Subcutaneous abdominal adipose tissue (tissue), 5 donors: Measurements from ENCODE around the gene AHCYL2.

ENCODE experiments used
- H3K27ac ChIP-seq: one replicate; pipeline ENCODE4 v1.7.0; 2013; ENCODE audit warnings: low read depth, mild to moderate bottlenecking, inconsistent platforms, low read length, moderate library complexity
- H3K27me3 ChIP-seq, 5 donors: one replicate each; pipeline ENCODE4 v1.7.0; 2013; ENCODE audit warnings: low read length in 5 of 5, inconsistent platforms in 1 of 5; ENCODE audit not compliant: control insufficient read depth in 5 of 5, insufficient read depth in 4 of 5
- H3K36me3 ChIP-seq, 5 donors: one replicate each; pipeline ENCODE4 v1.7.0; 2013; ENCODE audit warnings: low read length in 5 of 5; ENCODE audit not compliant: control insufficient read depth in 5 of 5, insufficient read depth in 5 of 5
- H3K4me1 ChIP-seq, 5 donors: one replicate each; pipeline ENCODE4 v1.7.0; 2013; ENCODE audit warnings: low read length in 5 of 5, mild to moderate bottlenecking in 3 of 5, moderate library complexity in 1 of 5; ENCODE audit not compliant: control insufficient read depth in 5 of 5, insufficient read depth in 5 of 5
- H3K4me3 ChIP-seq, 5 donors: one replicate each; pipeline ENCODE4 v1.7.0; 2013; ENCODE audit warnings: low read length in 5 of 5, low read depth in 1 of 5
- H3K9ac ChIP-seq, 5 donors: one replicate each; pipeline ENCODE4 v1.7.0; 2013; ENCODE audit warnings: low read length in 5 of 5, mild to moderate bottlenecking in 4 of 5, moderate library complexity in 3 of 5
- H3K9me3 ChIP-seq, 5 donors: one replicate each; pipeline ENCODE4 v1.7.0; 2013; ENCODE audit warnings: low read length in 5 of 5; ENCODE audit not compliant: control insufficient read depth in 5 of 5
- donor health status: healthy.
- donor health status: healthy.
- donor health status: healthy.
- donor health status: healthy.
- donor health status: healthy.

The AHCYL2 gene

DNA sequence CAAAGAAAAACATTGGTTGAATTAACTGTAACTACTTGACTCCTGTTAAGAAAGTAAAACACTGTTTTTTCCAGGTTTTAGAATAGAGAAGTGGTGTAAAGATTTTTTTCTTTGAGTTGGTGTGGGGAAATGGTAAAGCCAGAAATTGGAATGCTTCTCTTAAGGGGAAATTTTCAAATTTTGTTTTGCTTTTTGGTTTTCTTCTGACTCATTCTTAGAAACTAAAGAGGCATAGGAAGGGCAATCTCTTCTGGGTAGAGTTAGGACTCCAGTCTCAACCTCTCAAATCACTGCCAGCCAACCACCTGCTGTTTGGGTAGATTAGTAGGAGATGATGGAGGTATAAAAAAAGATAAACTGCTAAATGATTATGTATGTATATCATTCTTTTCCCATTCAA, 161.7 kb downstream of the AHCYL2 start:
- Histone ChIP-seq H3K36me3 (peaks cover 7 to 18% (median 10%) of the 10 kb centered on the region in 5 donors), H3K9me3 (no peaks in the 10 kb centered on the region), H3K4me1 (no peaks in the 10 kb centered on the region), H3K9ac (no peak overlapping the region), H3K27me3 (no peaks in the 10 kb centered on the region), H3K4me3 (no peak overlapping the region), H3K27ac (no peak overlapping the region)

DNA sequence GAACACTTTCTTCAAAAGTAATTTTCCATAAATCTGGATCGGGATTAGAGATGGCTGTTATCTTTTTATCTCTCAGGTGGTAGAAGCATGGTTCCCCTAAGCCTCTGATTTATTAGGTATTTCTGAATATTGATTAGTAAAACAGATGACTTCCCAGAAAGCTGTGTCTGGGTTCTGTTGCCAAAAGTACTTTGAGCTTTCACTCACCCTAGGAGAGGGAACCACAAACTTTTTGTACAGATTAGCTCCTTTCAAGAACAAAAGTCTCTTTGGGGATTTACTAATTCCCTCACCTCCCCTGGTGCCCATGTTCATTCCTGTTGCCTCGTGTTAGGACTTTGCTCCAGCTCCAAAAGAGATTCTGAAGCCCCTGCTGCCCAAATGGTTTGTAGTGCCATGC, 162.7 kb downstream of the AHCYL2 start:
- Histone ChIP-seq H3K36me3 (peaks cover 7 to 21% (median 10%) of the 10 kb centered on the region in 5 donors), H3K9me3 (no peaks in the 10 kb centered on the region), H3K27ac (no peak overlapping the region), H3K4me1 (no peaks in the 10 kb centered on the region), H3K9ac (no peak overlapping the region), H3K4me3 (no peak overlapping the region), H3K27me3 (no peaks in the 10 kb centered on the region)

DNA sequence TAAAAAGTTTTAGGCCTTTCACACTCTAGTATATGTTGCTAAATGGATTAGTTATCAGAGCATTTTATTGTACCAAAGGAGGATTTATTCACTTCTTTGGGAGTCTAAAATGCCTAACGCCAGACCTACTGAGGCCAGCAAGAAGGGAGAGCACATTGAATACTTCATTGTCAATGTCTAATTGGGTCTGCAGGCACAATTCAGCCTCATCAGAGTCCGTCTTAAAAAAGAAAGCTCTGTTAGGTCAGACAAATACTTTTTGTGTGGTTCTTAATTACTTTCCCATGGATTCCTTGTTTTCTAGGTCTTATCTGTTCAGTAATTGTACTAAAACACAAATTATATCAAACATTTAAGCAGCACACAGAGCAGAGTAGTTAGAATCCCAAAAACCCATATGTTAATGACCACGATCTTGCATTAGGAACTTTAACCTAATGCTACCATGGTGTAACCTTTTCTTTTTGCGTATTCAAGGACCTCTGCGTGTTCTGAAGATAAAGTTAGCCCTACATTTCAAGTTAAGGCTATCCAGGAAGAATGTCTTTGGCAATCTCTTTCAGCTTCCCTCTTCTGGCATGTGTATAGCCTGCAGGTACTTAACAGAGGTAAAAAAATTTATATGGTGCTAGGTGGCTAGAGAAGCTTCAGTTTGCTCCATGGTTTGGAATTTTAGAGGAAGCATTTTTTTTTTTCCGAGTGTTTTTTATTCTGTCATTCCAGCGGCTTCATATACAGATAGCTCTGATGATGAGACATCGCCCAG, 163.7 kb downstream of the AHCYL2 start:
- Histone ChIP-seq H3K27me3 (no peaks in the 10 kb centered on the region), H3K4me3 (no peak overlapping the region), H3K27ac (no peak overlapping the region), H3K36me3 (peaks cover 7 to 21% (median 10%) of the 10 kb centered on the region in 5 donors), H3K9ac (peak overlapping the region in 1 of 5 donors; percentile 6), H3K9me3 (no peaks in the 10 kb centered on the region), H3K4me1 (no peaks in the 10 kb centered on the region)

DNA sequence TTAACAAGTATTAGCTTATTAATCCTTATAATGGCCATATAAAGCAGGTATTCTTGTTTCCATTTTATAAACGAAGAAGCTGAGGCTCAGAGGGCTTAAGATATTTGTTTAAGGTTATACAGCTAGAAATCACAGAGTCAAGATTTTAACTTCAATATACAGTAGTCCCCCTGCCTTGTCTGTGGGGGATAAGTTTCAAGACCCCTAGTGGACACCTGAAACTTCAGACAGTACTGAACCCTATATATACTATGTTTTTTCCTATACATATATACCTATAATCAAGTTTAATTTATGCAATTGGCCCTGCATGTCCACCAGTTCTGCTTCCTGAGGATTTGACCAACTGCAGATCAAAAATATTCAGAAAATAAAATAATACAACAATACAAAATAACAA, 165.0 kb downstream of the AHCYL2 start:
- Histone ChIP-seq H3K27me3 (no peaks in the 10 kb centered on the region), H3K4me3 (no peak overlapping the region), H3K9me3 (no peaks in the 10 kb centered on the region), H3K36me3 (peaks cover 7 to 21% (median 10%) of the 10 kb centered on the region in 5 donors), H3K27ac (no peak overlapping the region), H3K9ac (no peak overlapping the region), H3K4me1 (no peaks in the 10 kb centered on the region)

- no peak overlapping the region for H3K27ac ChIP-seq
- peaks cover 0 to 3% (median 0%) of the 10 kb centered on the region in 5 donors for H3K4me1 ChIP-seq
- H3K4me3 ChIP-seq: no peak overlapping the region
- no peaks in the 10 kb centered on the region for H3K9me3 ChIP-seq
- no peak overlapping the region for H3K9ac ChIP-seq
- H3K27me3 ChIP-seq: no peaks in the 10 kb centered on the region
- H3K36me3 ChIP-seq: peaks cover 7 to 21% (median 12%) of the 10 kb centered on the region in 5 donors
These were observed 165.5 kb downstream of the AHCYL2 start for GRCh38 chr7:129390314-129390713.

DNA sequence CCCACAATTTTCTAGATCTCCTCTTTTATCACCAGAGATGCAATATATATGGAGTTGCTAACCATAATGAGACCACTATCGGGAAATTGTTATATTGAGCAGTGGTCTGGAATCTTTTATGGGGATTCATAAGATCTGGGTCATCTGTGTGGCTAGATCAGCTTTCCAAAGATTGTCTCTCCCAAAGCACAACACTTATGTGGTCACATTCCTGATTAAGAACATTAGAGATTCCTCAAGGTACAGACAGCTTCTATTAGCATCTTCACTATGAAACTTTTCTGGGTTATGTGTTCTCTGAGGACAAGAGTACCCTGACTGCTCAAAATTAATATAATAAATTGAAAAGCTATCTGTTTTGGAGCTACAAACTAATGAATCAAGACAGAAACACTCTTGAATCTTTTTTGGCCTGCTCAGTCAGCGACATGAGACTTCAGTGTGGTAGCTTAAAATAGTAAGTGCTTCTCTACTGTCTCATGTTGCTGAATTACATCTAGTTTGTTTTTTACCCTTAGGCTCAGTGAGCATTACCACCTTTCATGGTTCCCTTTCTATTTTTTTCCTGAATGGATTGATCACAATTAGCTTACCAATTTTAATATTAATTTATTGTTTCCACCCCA, 166.8 kb downstream of the AHCYL2 start:
- Histone ChIP-seq H3K27ac (no peak overlapping the region), H3K4me3 (no peak overlapping the region), H3K9ac (no peak overlapping the region), H3K27me3 (no peaks in the 10 kb centered on the region), H3K36me3 (peaks cover 7 to 21% (median 12%) of the 10 kb centered on the region in 5 donors), H3K4me1 (peaks cover 0 to 3% (median 0%) of the 10 kb centered on the region in 5 donors), H3K9me3 (no peaks in the 10 kb centered on the region)

DNA sequence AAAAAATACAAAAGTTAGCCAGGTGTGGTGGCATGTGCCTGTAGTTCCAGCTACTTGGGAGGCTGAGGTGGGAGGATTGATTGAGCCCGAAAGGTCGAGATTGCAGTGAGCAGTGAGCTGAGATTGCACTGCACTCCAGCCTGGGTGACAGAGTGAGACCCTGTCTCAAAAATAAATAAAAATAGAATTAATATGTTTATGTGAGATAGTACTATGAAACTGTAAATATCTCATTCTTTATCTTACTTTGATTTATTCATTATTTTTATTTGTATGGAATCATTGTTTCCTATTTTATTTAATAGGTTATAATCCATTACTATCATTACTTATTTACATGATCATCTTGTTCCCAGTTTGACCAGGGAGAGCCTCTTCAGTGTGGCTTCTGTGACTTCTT, 168.4 kb downstream of the AHCYL2 start:
- no peak overlapping the region for H3K9ac ChIP-seq
- H3K27ac ChIP-seq: no peak overlapping the region
- peaks cover 0 to 3% (median 0%) of the 10 kb centered on the region in 5 donors for H3K4me1 ChIP-seq
- H3K27me3 ChIP-seq: no peaks in the 10 kb centered on the region
- H3K36me3 ChIP-seq: peaks cover 12 to 24% (median 12%) of the 10 kb centered on the region in 5 donors
- no peak overlapping the region for H3K4me3 ChIP-seq
- H3K9me3 ChIP-seq: no peaks in the 10 kb centered on the region

GRCh38 chr7:129394101-129394500, 169.3 kb downstream of the AHCYL2 start:
- Histone ChIP-seq H3K36me3 (peaks cover 10 to 17% (median 12%) of the 10 kb centered on the region in 5 donors), H3K27ac (no peak overlapping the region), H3K9me3 (no peaks in the 10 kb centered on the region), H3K4me3 (no peak overlapping the region), H3K27me3 (no peaks in the 10 kb centered on the region), H3K9ac (no peak overlapping the region), H3K4me1 (peaks cover 0 to 3% (median 0%) of the 10 kb centered on the region in 5 donors)

GRCh38 chr7:129394982-129395914, 170.4 kb downstream of the AHCYL2 start:
- peaks cover 0 to 3% (median 0%) of the 10 kb centered on the region in 5 donors for H3K4me1 ChIP-seq
- peaks cover 4 to 11% (median 7%) of the 10 kb centered on the region in 5 donors for H3K36me3 ChIP-seq
- no peaks in the 10 kb centered on the region for H3K9me3 ChIP-seq
- H3K27ac ChIP-seq: no peak overlapping the region
- no peaks in the 10 kb centered on the region for H3K27me3 ChIP-seq
- no peak overlapping the region for H3K4me3 ChIP-seq
- no peak overlapping the region for H3K9ac ChIP-seq
